NT2/D1 (cell line): ENCODE data around the gene MRI1.

Source experiments
- YY1 ChIP-seq: IDR thresholded peaks from 2 replicates; pipeline ENCODE4 v1.6.1; 2011; ENCODE audit not compliant: insufficient read length, insufficient read depth
- ZNF274 ChIP-seq: IDR thresholded peaks from 2 replicates; pipeline ENCODE4 v1.6.1; 2011; ENCODE audit warnings: mild to moderate bottlenecking, low read depth, low read length

DNA sequence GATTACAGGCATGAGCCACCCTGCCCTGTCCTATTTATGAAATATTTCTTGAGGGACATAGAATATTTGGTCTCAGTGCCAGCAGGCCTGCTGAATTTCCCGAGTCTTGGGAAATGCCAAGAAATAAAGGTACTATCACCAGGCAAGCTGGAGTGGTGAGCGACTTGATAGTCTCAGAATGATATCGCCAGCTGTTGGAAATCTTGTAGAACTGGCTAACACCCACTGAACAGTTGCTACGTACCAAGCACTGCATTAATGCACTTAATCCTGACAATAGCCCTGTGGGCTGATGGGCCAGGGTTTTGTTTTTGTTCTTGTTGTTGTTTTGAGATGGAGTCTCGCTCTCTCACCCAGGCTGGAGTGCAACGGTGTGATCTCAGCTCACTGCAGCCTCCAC, 42.2 kb upstream of the MRI1 start:
- no peak for TF ChIP-seq YY1
- TF ChIP-seq ZNF274 = no peak
